Measurements from ENCODE around the gene ELOB. TPM values are rescaled to one million over a fixed set of nuclear protein-coding genes. Genes with fewer than 3 reads are reported as not detected.

Gene ELOB
- total RNA-seq, 1 experiment from 2014 or later: 319 TPM

DNA sequence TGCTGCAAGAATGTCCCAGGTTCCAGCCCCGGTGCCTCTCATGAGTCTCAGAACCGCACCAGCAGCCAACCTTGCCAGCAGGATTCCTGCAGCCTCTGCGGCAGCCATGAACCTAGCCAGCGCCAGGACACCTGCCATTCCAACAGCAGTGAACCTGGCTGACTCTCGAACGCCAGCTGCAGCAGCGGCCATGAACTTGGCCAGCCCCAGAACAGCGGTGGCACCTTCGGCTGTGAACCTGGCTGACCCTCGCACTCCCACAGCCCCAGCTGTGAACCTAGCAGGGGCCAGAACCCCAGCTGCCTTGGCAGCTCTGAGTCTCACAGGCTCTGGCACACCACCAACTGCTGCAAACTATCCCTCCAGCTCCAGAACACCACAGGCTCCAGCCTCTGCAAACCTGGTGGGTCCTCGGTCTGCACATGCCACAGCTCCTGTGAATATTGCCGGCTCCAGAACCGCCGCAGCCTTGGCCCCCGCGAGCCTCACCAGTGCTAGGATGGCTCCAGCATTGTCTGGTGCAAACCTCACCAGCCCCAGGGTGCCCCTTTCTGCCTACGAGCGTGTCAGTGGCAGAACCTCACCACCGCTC, 9.8 kb downstream of the ELOB start:
- H3K4me2 ChIP-seq (ENCODE audit: insufficient read depth, insufficient read length, low read length): no peak overlapping the region
- no peaks in the 10 kb centered on the region for H3K4me1 ChIP-seq (ENCODE audit: insufficient read depth, low read length)
- H4K8ac ChIP-seq (replicated peaks; ENCODE audit: insufficient read length, low read depth, low read length): no peak overlapping the region
- peaks cover 21 to 34% of the 10 kb centered on the region in 2 experiments for H3K9me3 Mint-ChIP-seq
- H3K27me3 Mint-ChIP-seq (ENCODE audit: low read depth): peaks cover 3% of the 10 kb centered on the region
- peaks cover 20% of the 10 kb centered on the region for H3K79me1 ChIP-seq (ENCODE audit: insufficient read depth, low read depth, low read length, poor library complexity, severe bottlenecking)
- no peaks in the 10 kb centered on the region for H3K27me3 ChIP-seq (ENCODE audit: insufficient read depth, low read length)
- H3K9me3 ChIP-seq (ENCODE audit: control insufficient read depth, low read depth, low read length): no peaks in the 10 kb centered on the region
- no peaks in the 10 kb centered on the region for H3K23me2 ChIP-seq (ENCODE audit: insufficient read length, low read depth, low read length, poor library complexity, severe bottlenecking)
- no peak overlapping the region for H3K14ac ChIP-seq (ENCODE audit: insufficient read depth, low read length)
- no peak overlapping the region for H3T11ph ChIP-seq (ENCODE audit: low read length)
- no peak overlapping the region for H2AFZ ChIP-seq (ENCODE audit: low read length)
- no peak overlapping the region for H3K4ac ChIP-seq (ENCODE audit: low read depth, low read length)
- H3K4me3 Mint-ChIP-seq: no peak overlapping the region
- no peak overlapping the region for H2AK5ac ChIP-seq (ENCODE audit: insufficient read length, low read length)
- no peak overlapping the region for H3K23ac ChIP-seq (ENCODE audit: insufficient read length, low read depth, low read length)
- peak overlapping the region in 1 of 3 experiments; percentile 95; a peak in 2 of 7 replicates for H3K27ac Mint-ChIP-seq
- H3K4me1 Mint-ChIP-seq: peaks cover 3 to 33% of the 10 kb centered on the region in 2 experiments; a peak in 3 of 4 replicates
- H4K5ac ChIP-seq (ENCODE audit: insufficient read length, low read depth, low read length): no peak overlapping the region
- no peak overlapping the region for H3K56ac ChIP-seq (ENCODE audit: insufficient read length, low read depth, low read length)
- TF ChIP-seq, protein P1, sequence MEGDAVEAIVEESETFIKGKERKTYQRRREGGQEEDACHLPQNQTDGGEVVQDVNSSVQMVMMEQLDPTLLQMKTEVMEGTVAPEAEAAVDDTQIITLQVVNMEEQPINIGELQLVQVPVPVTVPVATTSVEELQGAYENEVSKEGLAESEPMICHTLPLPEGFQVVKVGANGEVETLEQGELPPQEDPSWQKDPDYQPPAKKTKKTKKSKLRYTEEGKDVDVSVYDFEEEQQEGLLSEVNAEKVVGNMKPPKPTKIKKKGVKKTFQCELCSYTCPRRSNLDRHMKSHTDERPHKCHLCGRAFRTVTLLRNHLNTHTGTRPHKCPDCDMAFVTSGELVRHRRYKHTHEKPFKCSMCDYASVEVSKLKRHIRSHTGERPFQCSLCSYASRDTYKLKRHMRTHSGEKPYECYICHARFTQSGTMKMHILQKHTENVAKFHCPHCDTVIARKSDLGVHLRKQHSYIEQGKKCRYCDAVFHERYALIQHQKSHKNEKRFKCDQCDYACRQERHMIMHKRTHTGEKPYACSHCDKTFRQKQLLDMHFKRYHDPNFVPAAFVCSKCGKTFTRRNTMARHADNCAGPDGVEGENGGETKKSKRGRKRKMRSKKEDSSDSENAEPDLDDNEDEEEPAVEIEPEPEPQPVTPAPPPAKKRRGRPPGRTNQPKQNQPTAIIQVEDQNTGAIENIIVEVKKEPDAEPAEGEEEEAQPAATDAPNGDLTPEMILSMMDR (conservative IDR thresholded peaks at IDR 0.05): no peak
- H4K20me1 ChIP-seq (ENCODE audit: control insufficient read depth, insufficient read depth, insufficient read length): no peaks in the 10 kb centered on the region
- no peak overlapping the region for H2BK15ac ChIP-seq (ENCODE audit: low read depth, low read length)
- DNase-seq: no peak
- peaks cover 87 to 100% (median 100%) of the 10 kb centered on the region in 3 experiments for H3K36me3 Mint-ChIP-seq (ENCODE audit: insufficient read depth in 1 of 3, low read depth in 3 of 3)
- H3K79me2 ChIP-seq (ENCODE audit: insufficient read depth, low read length): peaks cover 2% of the 10 kb centered on the region; the same call in 1 of the 2 replicates
- H2BK5ac ChIP-seq (ENCODE audit: insufficient read length, low read length): no peak overlapping the region
- H3K27ac ChIP-seq (ENCODE audit: insufficient read length, low read depth, low read length): no peak overlapping the region
- no peak overlapping the region for H2BK12ac ChIP-seq (ENCODE audit: insufficient read length, low read depth, low read length)
- H2BK120ac ChIP-seq (ENCODE audit: low read depth, low read length, poor library complexity, severe bottlenecking): no peak overlapping the region
- H3K9ac ChIP-seq (ENCODE audit: extremely low read depth, insufficient read length, low read length): no peak overlapping the region
- no peak overlapping the region for H3K18ac ChIP-seq (ENCODE audit: insufficient read length, low read depth, low read length)
- no peak overlapping the region for H4K91ac ChIP-seq (ENCODE audit: insufficient read length, low read depth, low read length)
- no CpG with 5 or more reads among the region's 19 CpGs for WGBS (ENCODE audit: extremely low coverage, insufficient read length, low lambda C conversion rate)
- no peak overlapping the region for H2BK20ac ChIP-seq (ENCODE audit: low read depth, low read length, poor library complexity, severe bottlenecking)
